Karpas-422 (cell line): ENCODE data around the gene PPA1. TPM values are rescaled to one million over a fixed set of nuclear protein-coding genes. Genes with fewer than 3 reads are reported as not detected.
A peak's percentile ranks its signal among the peaks of the same experiment; 100 is the strongest.

Experiments used
- DNase-seq: peaks from one replicate; pipeline ENCODE4 v3.0.0-alpha.2; 2015
- H2AFZ ChIP-seq: fragments of 200-600 bp; sonication (generic); 2 replicates; pipeline ENCODE4 v1.6.1; 2014; ENCODE audit warnings: antibody characterized with exemption, low read length, mixed read lengths
- H3K27ac ChIP-seq: fragments of 200-600 bp; sonication (generic); 2 replicates; pipeline ENCODE4 v1.5.1; 2014; ENCODE audit warnings: mild to moderate bottlenecking, low read length, moderate library complexity
- H3K27me3 ChIP-seq: fragments of 200-600 bp; sonication (generic); 2 replicates; pipeline ENCODE4 v1.6.1; 2014; ENCODE audit warnings: low read length, mixed read lengths
- H3K36me3 ChIP-seq: fragments of 200-600 bp; sonication (generic); 2 replicates; pipeline ENCODE4 v1.6.1; 2014; ENCODE audit warnings: low read length, mixed read lengths; ENCODE audit not compliant: insufficient read depth
- H3K4me1 ChIP-seq: fragments of 200-600 bp; sonication (generic); 2 replicates; pipeline ENCODE4 v1.6.1; 2014; ENCODE audit warnings: mild to moderate bottlenecking, low read length, mixed read lengths
- H3K4me2 ChIP-seq: fragments of 200-600 bp; sonication (generic); 2 replicates; pipeline ENCODE4 v1.6.1; 2014; ENCODE audit warnings: low read length, low read depth, mild to moderate bottlenecking; ENCODE audit not compliant: poor library complexity, severe bottlenecking
- H3K4me3 ChIP-seq: fragments of 200-600 bp; sonication (generic); 2 replicates; pipeline ENCODE4 v1.5.1; 2014; ENCODE audit warnings: mild to moderate bottlenecking, antibody characterized with exemption, low read length, mixed read lengths
- H3K79me2 ChIP-seq: fragments of 200-600 bp; sonication (generic); 2 replicates; pipeline ENCODE4 v1.6.1; 2014; ENCODE audit warnings: mild to moderate bottlenecking, low read length, mixed read lengths
- H3K9ac ChIP-seq: fragments of 200-600 bp; sonication (generic); 2 replicates; pipeline ENCODE4 v1.6.0; 2014; ENCODE audit warnings: low read length
- H3K9me2 ChIP-seq: fragments of 200-600 bp; sonication (generic), shearing (Covaris generic); replicated peaks from 2 replicates; pipeline ENCODE4 v1.6.0; 2014; ENCODE audit warnings: mild to moderate bottlenecking, low read length, moderate library complexity; ENCODE audit not compliant: insufficient read depth
- H3K9me3 ChIP-seq: fragments of 300-700, 200-600 bp; sonication (generic); 2 replicates; pipeline ENCODE4 v1.6.1; 2014; ENCODE audit warnings: low read length, mixed read lengths
- H4K20me1 ChIP-seq: fragments of 200-600 bp; sonication (generic); 2 replicates; pipeline ENCODE4 v1.6.1; 2014; ENCODE audit warnings: mild to moderate bottlenecking, antibody characterized with exemption, low read length, low read depth; ENCODE audit not compliant: insufficient read depth
- total RNA-seq: library from RNA; depleted of rRNA; stranded (reverse); fragments of >200 nt; shearing (Covaris generic); gene quantifications from 2 replicates; pipeline ENCODE4 v1.2.3, GENCODE V29; 2014; ENCODE audit warnings: low replicate concordance

Gene PPA1
- total RNA-seq, 1 experiment from 2014 or later, result 560 TPM

GRCh38 chr10:70270952-70271351, 37.7 kb upstream of the PPA1 start:
- Histone ChIP-seq H3K9me2 (no peaks in the 10 kb centered on the region), H3K79me2 (no peaks in the 10 kb centered on the region), H3K9ac (0 out of 2 replicates have a peak overlapping the region, but pooled peaks have one; percentile 12), H3K36me3 (no peaks in the 10 kb centered on the region), H2AFZ (0 out of 2 replicates have a peak overlapping the region, but pooled peaks have one; percentile 24), H3K4me2 (no peak overlapping the region), H3K9me3 (no peaks in the 10 kb centered on the region; the same call in 1 of the 2 replicates), H3K4me1 (peaks cover 73% of the 10 kb centered on the region), H3K4me3 (no peak overlapping the region), H3K27ac (0 out of 2 replicates have a peak overlapping the region, but pooled peaks have one; percentile 2), H3K27me3 (no peaks in the 10 kb centered on the region), H4K20me1 (no peaks in the 10 kb centered on the region)
- DNase-seq, result no peak

DNA sequence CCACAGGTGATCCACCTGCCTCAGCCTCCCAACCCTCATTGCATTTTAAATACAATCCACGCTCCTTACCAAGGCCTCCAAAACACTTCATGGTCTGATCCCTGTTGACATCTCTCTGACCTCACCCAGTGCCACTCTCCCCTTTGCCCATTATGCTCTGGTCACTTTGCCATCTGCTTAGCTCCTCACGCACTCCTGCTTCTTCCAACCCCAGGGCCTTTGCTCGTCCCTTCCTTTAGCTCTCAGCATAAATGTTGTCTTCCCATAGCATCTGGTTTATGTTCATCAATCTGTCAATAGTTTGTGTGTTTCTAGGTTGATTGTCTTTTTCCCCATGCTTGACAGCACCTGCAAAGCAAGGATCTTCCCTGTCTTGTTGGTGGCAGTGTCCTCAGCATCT, 36.5 kb upstream of the PPA1 start:
- H3K9ac ChIP-seq, result no peak overlapping the region
- H3K27ac ChIP-seq, result no peak overlapping the region
- no peaks in the 10 kb centered on the region for H3K27me3 ChIP-seq
- no peaks in the 10 kb centered on the region for H3K36me3 ChIP-seq
- no peak overlapping the region for H2AFZ ChIP-seq
- DNase-seq, result no peak
- no peaks in the 10 kb centered on the region for H3K79me2 ChIP-seq
- peaks cover 78% of the 10 kb centered on the region for H3K4me1 ChIP-seq
- no peak overlapping the region for H3K4me3 ChIP-seq
- no peaks in the 10 kb centered on the region for H3K9me2 ChIP-seq
- H3K9me3 ChIP-seq, result no peaks in the 10 kb centered on the region
- H4K20me1 ChIP-seq, result no peaks in the 10 kb centered on the region
- no peak overlapping the region for H3K4me2 ChIP-seq

DNA sequence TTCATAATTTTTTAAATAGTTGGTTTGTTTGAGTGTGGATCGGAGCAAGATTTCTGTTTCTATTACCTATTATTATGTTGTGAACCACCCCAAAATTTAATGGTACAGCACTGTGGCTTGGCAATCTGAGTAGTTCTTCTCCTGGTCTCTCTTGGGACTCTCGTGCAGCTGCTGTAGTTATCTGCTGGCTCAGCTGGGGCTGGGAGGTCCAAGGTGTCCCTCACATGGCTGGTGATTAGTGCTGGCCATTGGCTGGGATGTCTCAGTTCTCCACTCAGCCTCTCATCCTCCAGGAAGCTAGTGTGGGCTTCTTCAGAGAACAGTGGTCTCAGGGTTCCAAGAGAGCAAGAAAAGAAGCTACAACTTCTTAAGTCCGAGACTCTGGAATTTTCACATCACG, 35.1 kb upstream of the PPA1 start:
- peak; percentile 64 for DNase-seq

DNA sequence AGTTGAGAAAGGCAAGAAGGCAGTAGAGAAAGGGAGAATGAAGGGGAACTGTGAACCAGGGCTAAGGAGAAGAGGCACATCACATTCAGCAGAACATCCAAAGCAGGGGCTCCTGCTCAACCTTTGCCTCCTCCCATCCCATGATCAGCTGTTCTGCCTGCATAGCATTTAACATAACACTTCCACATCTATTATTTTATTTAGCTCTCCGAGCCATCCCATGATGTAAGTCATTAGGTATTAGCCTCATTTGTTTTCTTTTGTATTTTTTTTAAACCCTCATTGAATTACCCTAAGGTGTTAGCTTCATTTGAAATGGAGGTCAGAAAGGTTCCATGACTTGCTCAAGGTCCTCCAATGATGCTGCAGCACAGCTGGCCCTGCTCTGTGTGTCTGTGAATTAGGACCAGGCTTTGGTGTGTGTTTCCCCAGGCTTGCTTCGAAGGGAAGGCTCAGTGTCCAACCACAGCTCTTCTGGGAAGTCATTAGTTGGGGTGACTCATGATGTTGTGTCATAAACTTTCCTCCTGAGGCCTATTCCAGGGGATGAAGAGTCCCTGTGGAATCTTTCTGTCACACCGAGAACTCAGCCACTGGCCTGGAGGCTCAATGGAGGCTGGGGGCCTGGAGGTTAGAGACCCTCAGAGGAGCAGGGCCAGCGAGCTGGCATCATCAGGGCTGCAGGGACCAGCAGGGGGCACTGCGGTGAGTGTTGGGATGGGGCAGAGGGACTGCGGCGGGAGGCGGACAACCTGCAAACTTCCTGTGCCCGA, 34.1 kb upstream of the PPA1 start:
- DNase-seq, result peak; percentile 64
- Histone ChIP-seq H3K9me2 (no peaks in the 10 kb centered on the region), H3K4me1 (peaks cover 60% of the 10 kb centered on the region), H3K36me3 (no peaks in the 10 kb centered on the region), H3K27me3 (no peaks in the 10 kb centered on the region), H3K27ac (peak overlapping the region; percentile 14; the same call in 1 of the 2 replicates), H3K4me3 (no peak overlapping the region), H4K20me1 (no peaks in the 10 kb centered on the region), H3K79me2 (no peaks in the 10 kb centered on the region), H3K9ac (no peak overlapping the region), H3K4me2 (no peak overlapping the region), H3K9me3 (no peaks in the 10 kb centered on the region), H2AFZ (peak overlapping the region; percentile 35; the same call in 1 of the 2 replicates)

More for the DNA sequence above, 35.1 kb upstream of the PPA1 start:
- peaks cover 70% of the 10 kb centered on the region for H3K4me1 ChIP-seq
- H3K9me3 ChIP-seq, result no peaks in the 10 kb centered on the region
- peak overlapping the region; percentile 23; the same call in 1 of the 2 replicates for H2AFZ ChIP-seq
- H3K9me2 ChIP-seq, result no peaks in the 10 kb centered on the region
- no peak overlapping the region for H3K4me3 ChIP-seq
- H3K4me2 ChIP-seq, result peak overlapping the region; percentile 39
- H4K20me1 ChIP-seq, result no peaks in the 10 kb centered on the region
- H3K27ac ChIP-seq, result peak overlapping the region; percentile 60
- H3K27me3 ChIP-seq, result no peaks in the 10 kb centered on the region
- no peaks in the 10 kb centered on the region for H3K79me2 ChIP-seq
- peak overlapping the region; percentile 10; the same call in 1 of the 2 replicates for H3K9ac ChIP-seq
- H3K36me3 ChIP-seq, result no peaks in the 10 kb centered on the region

- Histone ChIP-seq H3K9me2 (no peaks in the 10 kb centered on the region), H3K27ac (peak overlapping the region; percentile 14; the same call in 1 of the 2 replicates), H3K4me3 (no peak overlapping the region), H3K27me3 (no peaks in the 10 kb centered on the region), H3K9me3 (no peaks in the 10 kb centered on the region; the same call in 1 of the 2 replicates), H3K4me1 (peaks cover 57% of the 10 kb centered on the region), H3K9ac (no peak overlapping the region), H4K20me1 (no peaks in the 10 kb centered on the region), H3K36me3 (no peaks in the 10 kb centered on the region), H3K4me2 (no peak overlapping the region), H3K79me2 (no peaks in the 10 kb centered on the region), H2AFZ (peak overlapping the region; percentile 35; the same call in 1 of the 2 replicates)
- DNase-seq, result no peak
Measured at GRCh38 chr10:70266701-70267100, 33.5 kb upstream of the PPA1 start.

GRCh38 chr10:70266056-70266455, 32.8 kb upstream of the PPA1 start:
- Histone ChIP-seq H3K79me2 (no peaks in the 10 kb centered on the region), H3K4me2 (no peak overlapping the region), H2AFZ (no peak overlapping the region), H3K27me3 (no peaks in the 10 kb centered on the region), H3K4me3 (no peak overlapping the region), H3K4me1 (peaks cover 56% of the 10 kb centered on the region), H3K9me3 (peaks cover 4% of the 10 kb centered on the region), H3K9ac (no peak overlapping the region), H3K36me3 (0 out of 2 replicates have a peak, but pooled peaks cover 1% of the 10 kb centered on the region), H4K20me1 (no peaks in the 10 kb centered on the region), H3K9me2 (no peaks in the 10 kb centered on the region), H3K27ac (no peak overlapping the region)
- DNase-seq, result no peak

- 0 out of 2 replicates have a peak, but pooled peaks cover 3% of the 10 kb centered on the region for H3K36me3 ChIP-seq
- peak overlapping the region; percentile 69 for H2AFZ ChIP-seq
- H3K9ac ChIP-seq, result peak overlapping the region; percentile 35; the same call in 1 of the 2 replicates
- DNase-seq, result peak; percentile 87
- no peaks in the 10 kb centered on the region for H3K27me3 ChIP-seq
- H3K4me1 ChIP-seq, result peaks cover 47% of the 10 kb centered on the region
- no peaks in the 10 kb centered on the region for H3K9me2 ChIP-seq
- H3K27ac ChIP-seq, result no peak overlapping the region
- no peaks in the 10 kb centered on the region for H4K20me1 ChIP-seq
- no peak overlapping the region for H3K4me3 ChIP-seq
- H3K4me2 ChIP-seq, result peak overlapping the region; percentile 28
- H3K79me2 ChIP-seq, result no peaks in the 10 kb centered on the region
- H3K9me3 ChIP-seq, result peaks cover 11% of the 10 kb centered on the region
Measured at GRCh38 chr10:70265032-70265689, 31.9 kb upstream of the PPA1 start.

GRCh38 chr10:70260734-70261133, 27.5 kb upstream of the PPA1 start:
- H3K9me3 ChIP-seq, result peaks cover 11% of the 10 kb centered on the region
- H3K27ac ChIP-seq, result no peak overlapping the region
- DNase-seq, result no peak
- H2AFZ ChIP-seq, result no peak overlapping the region
- no peaks in the 10 kb centered on the region for H3K79me2 ChIP-seq
- H3K27me3 ChIP-seq, result no peaks in the 10 kb centered on the region
- no peak overlapping the region for H3K9ac ChIP-seq
- 0 out of 2 replicates have a peak, but pooled peaks cover 3% of the 10 kb centered on the region for H3K36me3 ChIP-seq
- peaks cover 19% of the 10 kb centered on the region for H3K4me1 ChIP-seq
- no peak overlapping the region for H3K4me2 ChIP-seq
- no peak overlapping the region for H3K4me3 ChIP-seq
- H3K9me2 ChIP-seq, result no peaks in the 10 kb centered on the region
- no peaks in the 10 kb centered on the region for H4K20me1 ChIP-seq
